Heart right ventricle (tissue), 16 donors: Measurements from ENCODE around the gene ENTPD1. TPM values are rescaled to one million over a fixed set of nuclear protein-coding genes. Genes with fewer than 3 reads are reported as not detected.

Experiments
- ATAC-seq, 8 donors: fragments of 200-7000 bp; cut with Tn5 transposase; one replicate each; pipeline ENCODE4 v1.9.1; 2020; ENCODE audit warnings: mild to moderate bottlenecking in 8 of 8, moderate library complexity in 8 of 8, moderate number of reproducible peaks in 1 of 8
- DNase-seq, 2 donors: peaks; one replicate each; pipeline ENCODE4 v3.0.0-alpha.2; 2020
- H3K27ac ChIP-seq, 10 donors: fragments of 200-600 bp; sonication (generic) in 2 of 10; one replicate each; pipeline versions ENCODE4 v1.5.0 to v1.8.0; 2020 to 2022; ENCODE audit warnings: mild to moderate bottlenecking in 3 of 10
- H3K27me3 ChIP-seq, 7 donors: fragments of 200-600 bp; one replicate each; pipeline ENCODE4 v1.8.0; 2021 to 2022; ENCODE audit warnings: mild to moderate bottlenecking in 2 of 7
- H3K36me3 ChIP-seq, 9 donors: fragments of 200-600 bp; sonication (generic) in 1 of 9; one replicate each; pipeline versions ENCODE4 v1.5.0 to v1.8.0; 2020 to 2022; ENCODE audit warnings: mild to moderate bottlenecking in 2 of 9
- H3K4me1 ChIP-seq, 9 donors: fragments of 200-600 bp; sonication (generic) in 1 of 9; one replicate each; pipeline versions ENCODE4 v1.5.0 to v1.8.0; 2020 to 2022; ENCODE audit warnings: mild to moderate bottlenecking in 4 of 9
- H3K4me3 ChIP-seq, 10 donors: fragments of 200-600 bp; sonication (generic) in 2 of 10; one replicate each; pipeline versions ENCODE4 v1.5.0 to v1.8.0; 2020 to 2022; ENCODE audit warnings: mild to moderate bottlenecking in 7 of 10, moderate library complexity in 2 of 10
- H3K9me3 ChIP-seq, 11 donors: fragments of 200-600 bp in 10 of 11; sonication (generic) in 2 of 11; one replicate each; pipeline versions ENCODE4 v1.5.0 to v1.8.0; 2013 to 2022; ENCODE audit warnings: mild to moderate bottlenecking in 2 of 11, control low read depth in 1 of 11, moderate library complexity in 1 of 11
- CTCF ChIP-seq, 9 donors: fragments of 200-600 bp; sonication (generic) in 2 of 9; IDR thresholded peaks; one replicate each; pipeline versions ENCODE4 v1.5.0 to v1.8.0; 2021 to 2022; ENCODE audit warnings: antibody characterized with exemption in 9 of 9, mild to moderate bottlenecking in 5 of 9, moderate library complexity in 1 of 9
- WGBS, 2 donors: extraction: QIAGEN DNeasy Blood & Tissue Kit; methylation state at CpG; one replicate each; pipeline ENCODE4 v1.1.7; 2013; ENCODE audit warnings: inconsistent platforms in 1 of 2; 5-methylcytosine and 5-hydroxymethylcytosine counted together
- intact Hi-C, 10 donors: fragments of 100-400 bp; cut with DNase I; formaldehyde crosslinking; loops; one replicate each; pipeline versions ENCODE4 v1.11.1 to v1.14.2; 2022
- polyA plus RNA-seq, 2 donors: library from polyadenylated mRNA; stranded (reverse); fragments of 200-250 nt; gene quantifications; one replicate each; pipeline ENCODE4 v1.2.3, GENCODE V29; 2013
- total RNA-seq, 10 donors: library from RNA; stranded (reverse); fragmentation: NEBNext Ultra II Directional in 3 of 10; extraction: Animal tissue kit (Norgen Biotek cat#: 25700) in 3 of 10; gene quantifications; one replicate each; pipeline versions ENCODE4 v1.2.1 to v1.2.4, GENCODE V29; 2021 to 2023
- donor health status: Arrhythmogenic right ventricular cardiomyopathy.
- donor health status: ischemic (EF 13 %, LVEDD 7.1; RV severe dilation, severe dysfunction).
- donor health status: healthy with polysubstance abuse.
- donor health status: DM: no; HTN: yes; CAD: no.
- donor health status: DM: no; HTN: no; CAD: no.
- donor health status: ischemic (EF 25% LVEDD 6.9; RV normal size, moderate dysfunction).
- donor health status: ischemic (EF 25% LVEDD 5.7; RV mildly dilated, moderate dysfunction).
- donor health status: healthy.
- donor health status: DM: yes; HTN: yes; CAD: no.
- donor health status: Ischemic cardiomyopathy.
- donor health status: ischemic (EF 35%, LVEDD 5.7; RV mildly dilated, moderate dysfunction).
- donor health status: nonischemic (EF 11% LVEDD 7.7; RV severe dilation, severe dysfunction).
- donor health status: DM: yes; HTN: yes; CAD: no.
- donor health status: PGD.
- donor health status: ischemic (EF 29% LVEDD 5.4; RV normal size, mild dysfunction).
- donor health status: nonischemic (EF 23%, LVEDD 6.1; RV moderate dilation, normal function).

Gene ENTPD1
- total and polyA plus RNA-seq, 12 donors = 4.2 to 13.0 (median 9.1) TPM

- peak overlapping the region; percentile 62 to 85 (median 78) for H3K27ac ChIP-seq
- no peak overlapping the region for H3K4me3 ChIP-seq
- H3K36me3 ChIP-seq = no peaks in the 10 kb centered on the region
- intact Hi-C loops = loop anchor here in 2 of 10 donors (2.0 to 5.0 kb wide), 4 partner anchors 50 to 101 kb away; partner anchors contain the start of gene TCTN3 (in 1 of the 2)
- H3K9me3 ChIP-seq = peaks cover 0 to 8% (median 0%) of the 10 kb centered on the region in 11 donors
- WGBS, 2 donors = 24 to 30% methylated on average over 6 of the region's 6 CpGs
- ATAC-seq (peak; percentile 94 to 99 (median 96)), DNase-seq (peak in 1 of 2 donors; percentile 74)
- peak in 5 of 9 donors; percentile 12 to 50 (median 38) for TF ChIP-seq CTCF (IDR thresholded peaks at IDR 0.05)
- no peaks in the 10 kb centered on the region for H3K27me3 ChIP-seq
- peaks cover 0 to 41% (median 28%) of the 10 kb centered on the region in 9 donors for H3K4me1 ChIP-seq
These were observed 14.0 kb upstream of the ENTPD1 start for GRCh38 chr10:95741807-95742467.

GRCh38 chr10:95742485-95742884 is 13.5 kb upstream of the ENTPD1 start:
- Histone ChIP-seq H3K27me3 (no peaks in the 10 kb centered on the region), H3K27ac (peak overlapping the region; percentile 62 to 85 (median 78)), H3K9me3 (peaks cover 0 to 8% (median 0%) of the 10 kb centered on the region in 11 donors), H3K4me3 (no peak overlapping the region), H3K36me3 (no peaks in the 10 kb centered on the region), H3K4me1 (peaks cover 0 to 41% (median 28%) of the 10 kb centered on the region in 9 donors)
- intact Hi-C loops = loop anchor here in 2 of 10 donors (2.0 to 5.0 kb wide), 4 partner anchors 50 to 100 kb away; partner anchors contain the start of gene TCTN3 (in 1 of the 2)
- ATAC-seq = peak in 6 of 8 donors; percentile 40 to 77 (median 67)
- no peak for TF ChIP-seq CTCF (IDR thresholded peaks at IDR 0.05)
- DNase-seq = peak in 1 of 2 donors; percentile 67
- 36 to 52% methylated on average over 3 of the region's 3 CpGs for WGBS, 2 donors

- intact Hi-C loops = loop anchor here in 2 of 10 donors (2.0 to 5.0 kb wide), 4 partner anchors 51 to 100 kb away; partner anchors contain the start of gene TCTN3 (in 1 of the 2)
- Histone ChIP-seq H3K9me3 (peaks cover 0 to 8% (median 0%) of the 10 kb centered on the region in 11 donors), H3K4me1 (peaks cover 0 to 41% (median 28%) of the 10 kb centered on the region in 9 donors), H3K27me3 (no peaks in the 10 kb centered on the region), H3K36me3 (no peaks in the 10 kb centered on the region), H3K27ac (peak overlapping the region in 9 of 10 donors; percentile 18 to 85 (median 79)), H3K4me3 (no peak overlapping the region)
- TF ChIP-seq CTCF (IDR thresholded peaks at IDR 0.05) = no peak
- ATAC-seq (no peak), DNase-seq (no peak)
- WGBS, 2 donors = 64 to 69% methylated on average over 2 of the region's 2 CpGs
These were observed 12.9 kb upstream of the ENTPD1 start for GRCh38 chr10:95742962-95743535.

- H3K36me3 ChIP-seq = no peaks in the 10 kb centered on the region
- no peak for TF ChIP-seq CTCF (IDR thresholded peaks at IDR 0.05)
- ATAC-seq (no peak), DNase-seq (no peak)
- H3K4me3 ChIP-seq = no peak overlapping the region
- WGBS, 2 donors = 81 to 84% methylated on average over 2 of the region's 2 CpGs
- H3K27ac ChIP-seq = no peak overlapping the region
- H3K27me3 ChIP-seq = no peaks in the 10 kb centered on the region
- intact Hi-C loops = loop anchor here in 1 of 10 donors (5.0 kb wide), 1 partner anchor 92 kb away; no protein-coding TSS in a partner anchor
- H3K9me3 ChIP-seq = peaks cover 0 to 2% (median 0%) of the 10 kb centered on the region in 11 donors
- peaks cover 0 to 41% (median 28%) of the 10 kb centered on the region in 9 donors for H3K4me1 ChIP-seq
These were observed 10.5 kb upstream of the ENTPD1 start for GRCh38 chr10:95745501-95745900.
